MM.1S (cell line): ENCODE results near the gene TMC2.

ENCODE experiments used
- EZH2phosphoT487 ChIP-seq: fragments of 300-600 bp; sonication (generic); IDR thresholded peaks from 2 replicates; pipeline ENCODE4 v1.6.1; 2018; ENCODE audit warnings: antibody characterized with exemption, low read length
- TF ChIP-seq, protein P1 (sequence below): fragments of 300-600 bp; sonication (generic); IDR thresholded peaks from 2 replicates; pipeline ENCODE4 v1.5.1; 2016; ENCODE audit warnings: antibody characterized with exemption, low read length, mixed read lengths

- TF ChIP-seq, protein P1, sequence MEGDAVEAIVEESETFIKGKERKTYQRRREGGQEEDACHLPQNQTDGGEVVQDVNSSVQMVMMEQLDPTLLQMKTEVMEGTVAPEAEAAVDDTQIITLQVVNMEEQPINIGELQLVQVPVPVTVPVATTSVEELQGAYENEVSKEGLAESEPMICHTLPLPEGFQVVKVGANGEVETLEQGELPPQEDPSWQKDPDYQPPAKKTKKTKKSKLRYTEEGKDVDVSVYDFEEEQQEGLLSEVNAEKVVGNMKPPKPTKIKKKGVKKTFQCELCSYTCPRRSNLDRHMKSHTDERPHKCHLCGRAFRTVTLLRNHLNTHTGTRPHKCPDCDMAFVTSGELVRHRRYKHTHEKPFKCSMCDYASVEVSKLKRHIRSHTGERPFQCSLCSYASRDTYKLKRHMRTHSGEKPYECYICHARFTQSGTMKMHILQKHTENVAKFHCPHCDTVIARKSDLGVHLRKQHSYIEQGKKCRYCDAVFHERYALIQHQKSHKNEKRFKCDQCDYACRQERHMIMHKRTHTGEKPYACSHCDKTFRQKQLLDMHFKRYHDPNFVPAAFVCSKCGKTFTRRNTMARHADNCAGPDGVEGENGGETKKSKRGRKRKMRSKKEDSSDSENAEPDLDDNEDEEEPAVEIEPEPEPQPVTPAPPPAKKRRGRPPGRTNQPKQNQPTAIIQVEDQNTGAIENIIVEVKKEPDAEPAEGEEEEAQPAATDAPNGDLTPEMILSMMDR, result no peak
- TF ChIP-seq EZH2phosphoT487, result no peak
Observed at GRCh38 chr20:2516399-2516798, 20.0 kb upstream of the TMC2 start.
